Kidney (tissue), 14 donors: ENCODE measurements around the gene RAPGEF1. TPM values are rescaled to one million over a fixed set of nuclear protein-coding genes. Genes with fewer than 3 reads are reported as not detected.

Experiments
- DNase-seq, 5 donors: peaks; one replicate each; pipeline ENCODE4 v3.0.0-alpha.2; 2013 to 2020
- FAIRE-seq: peaks from 2 replicates; lab custom pipeline; 2012; peaks lifted over from hg19 to GRCh38; lab: Jason Lieb, UNC
- H3K27ac ChIP-seq, 2 donors: one replicate each; pipeline ENCODE4 v1.7.0; 2013; ENCODE audit warnings: low read depth in 2 of 2, low read length in 2 of 2, inconsistent platforms in 1 of 2
- H3K27me3 ChIP-seq: one replicate; pipeline ENCODE4 v1.7.1; 2013; ENCODE audit warnings: low read length, inconsistent platforms; ENCODE audit not compliant: control insufficient read depth, insufficient read depth
- H3K36me3 ChIP-seq, 3 donors: one replicate each; pipeline versions ENCODE4 v1.7.0 to v1.7.1; 2013; ENCODE audit warnings: low read length in 3 of 3, control low read depth in 1 of 3, inconsistent platforms in 1 of 3; ENCODE audit not compliant: insufficient read depth in 3 of 3, control insufficient read depth in 2 of 3
- H3K4me1 ChIP-seq, 3 donors: one replicate each; pipeline versions ENCODE4 v1.7.0 to v1.7.1; 2013; ENCODE audit warnings: low read length in 3 of 3, inconsistent platforms in 1 of 3, low read depth in 1 of 3; ENCODE audit not compliant: control insufficient read depth in 2 of 3, insufficient read depth in 2 of 3
- H3K4me3 ChIP-seq, 3 donors: one replicate each; pipeline versions ENCODE4 v1.7.0 to v1.8.1; 2013; ENCODE audit warnings: low read length in 3 of 3, control low read depth in 1 of 3, inconsistent platforms in 1 of 3
- H3K9ac ChIP-seq, 3 donors: one replicate each; pipeline versions ENCODE4 v1.7.0 to v1.7.1; 2013; ENCODE audit warnings: low read length in 3 of 3, control low read depth in 1 of 3, inconsistent platforms in 1 of 3
- H3K9me3 ChIP-seq, 3 donors: one replicate each; pipeline versions ENCODE4 v1.7.0 to v1.7.1; 2013; ENCODE audit warnings: low read length in 3 of 3, control low read depth in 1 of 3, inconsistent platforms in 1 of 3; ENCODE audit not compliant: control insufficient read depth in 2 of 3, insufficient read depth in 1 of 3
- CTCF ChIP-seq: IDR thresholded peaks from 3 replicates; pipeline ENCODE4 v1.5.1; 2012; ENCODE audit warnings: mild to moderate bottlenecking, moderate library complexity, borderline replicate concordance; ENCODE audit not compliant: insufficient read depth; ENCODE audit errors: extremely low read depth
- intact Hi-C: fragments of 100-400 bp; cut with DNase I; formaldehyde crosslinking; loops from one replicate; pipeline ENCODE4 v1.11.1; 2022
- polyA plus RNA-seq: library from polyadenylated mRNA; stranded (reverse); fragments of 350-450 nt; fragmentation: Illumina TruSeq; extraction: RNeasy Lipid Tissue Mini Kit (QIAGEN cat#74804); gene quantifications from one replicate; pipeline ENCODE4 v1.2.3, GENCODE V29; 2014; ENCODE audit warnings: low read depth, low replicate concordance; ENCODE audit not compliant: insufficient read depth
- total RNA-seq: library from RNA; stranded (reverse); fragmentation: NEBNext Ultra II Directional; extraction: Animal tissue kit (Norgen Biotek cat#: 25700); gene quantifications from one replicate; pipeline ENCODE4 v1.2.1, GENCODE V29; 2021
- donor health status: control.
- donor health status: control.
- donor health status: control.
- donor health status: control.
- donor health status: control.
- donor health status: DM: yes; HTN: yes; CAD: no.
- donor health status: Normal renal cell carcinoma (clear cell type).

The RAPGEF1 gene
- total and polyA plus RNA-seq, 2 donors from 2014 or later: 15.5 to 79.7 TPM

GRCh38 chr9:131579789-131580211, 160.1 kb downstream of the RAPGEF1 start:
- H3K4me1 ChIP-seq: peaks cover 0 to 3% (median 0%) of the 10 kb centered on the region in 3 donors
- no peaks in the 10 kb centered on the region for H3K27me3 ChIP-seq
- FAIRE-seq (no peak), DNase-seq (peak in 1 of 5 donors; percentile 62)
- no peak overlapping the region for H3K27ac ChIP-seq
- H3K9me3 ChIP-seq: no peaks in the 10 kb centered on the region
- peaks cover 0 to 42% (median 14%) of the 10 kb centered on the region in 3 donors for H3K36me3 ChIP-seq
- H3K9ac ChIP-seq: no peak overlapping the region
- no peak for TF ChIP-seq CTCF
- no peak overlapping the region for H3K4me3 ChIP-seq
- intact Hi-C loops: loop anchor here (10.0 kb wide), 1 partner anchor 165 kb away; the partner anchor contains the start of gene RAPGEF1

- FAIRE-seq: no peak
- intact Hi-C loops: no loop called here
- Histone ChIP-seq H3K4me1 (peaks cover 0 to 3% (median 0%) of the 10 kb centered on the region in 3 donors), H3K36me3 (peaks cover 0 to 38% (median 12%) of the 10 kb centered on the region in 3 donors), H3K4me3 (no peak overlapping the region), H3K9me3 (no peaks in the 10 kb centered on the region), H3K27me3 (no peaks in the 10 kb centered on the region), H3K27ac (peak overlapping the region in 1 of 2 donors; percentile 11), H3K9ac (no peak overlapping the region)
- DNase-seq: peak; percentile 20 to 69 (median 39)
- TF ChIP-seq CTCF: no peak
Observed at GRCh38 chr9:131578731-131579504, 161.0 kb downstream of the RAPGEF1 start.

- Histone ChIP-seq H3K27ac (no peak overlapping the region), H3K36me3 (peaks cover 0 to 34% (median 12%) of the 10 kb centered on the region in 3 donors), H3K4me1 (peaks cover 0 to 3% (median 0%) of the 10 kb centered on the region in 3 donors), H3K27me3 (no peaks in the 10 kb centered on the region), H3K9ac (no peak overlapping the region), H3K4me3 (no peak overlapping the region), H3K9me3 (no peaks in the 10 kb centered on the region)
- FAIRE-seq: no peak
- DNase-seq: peak; percentile 33 to 56 (median 49)
- TF ChIP-seq CTCF: no peak
- intact Hi-C loops: no loop called here
Observed at GRCh38 chr9:131578021-131578420, 161.9 kb downstream of the RAPGEF1 start.
